KOPT-K1 (cell line): ENCODE results near the gene ITPRIPL2.

Experiments used
- H3K27ac ChIP-seq: fragments of 200-600 bp; sonication (generic); 2 replicates; pipeline ENCODE4 v1.5.1; 2016; ENCODE audit warnings: antibody characterized with exemption, mild to moderate bottlenecking, low read depth, low read length; ENCODE audit not compliant: poor library complexity, severe bottlenecking
- H3K36me3 ChIP-seq: fragments of 200-600 bp; sonication (generic); 2 replicates; pipeline ENCODE4 v1.5.1; 2017; ENCODE audit warnings: antibody characterized with exemption, mild to moderate bottlenecking, low read length, moderate library complexity; ENCODE audit not compliant: insufficient read depth
- H3K9me3 ChIP-seq: fragments of 200-600 bp; sonication (generic); 2 replicates; pipeline ENCODE4 v1.5.1; 2017; ENCODE audit warnings: antibody characterized with exemption, low read length, mild to moderate bottlenecking; ENCODE audit not compliant: insufficient read depth, poor library complexity, severe bottlenecking

The ITPRIPL2 gene

DNA sequence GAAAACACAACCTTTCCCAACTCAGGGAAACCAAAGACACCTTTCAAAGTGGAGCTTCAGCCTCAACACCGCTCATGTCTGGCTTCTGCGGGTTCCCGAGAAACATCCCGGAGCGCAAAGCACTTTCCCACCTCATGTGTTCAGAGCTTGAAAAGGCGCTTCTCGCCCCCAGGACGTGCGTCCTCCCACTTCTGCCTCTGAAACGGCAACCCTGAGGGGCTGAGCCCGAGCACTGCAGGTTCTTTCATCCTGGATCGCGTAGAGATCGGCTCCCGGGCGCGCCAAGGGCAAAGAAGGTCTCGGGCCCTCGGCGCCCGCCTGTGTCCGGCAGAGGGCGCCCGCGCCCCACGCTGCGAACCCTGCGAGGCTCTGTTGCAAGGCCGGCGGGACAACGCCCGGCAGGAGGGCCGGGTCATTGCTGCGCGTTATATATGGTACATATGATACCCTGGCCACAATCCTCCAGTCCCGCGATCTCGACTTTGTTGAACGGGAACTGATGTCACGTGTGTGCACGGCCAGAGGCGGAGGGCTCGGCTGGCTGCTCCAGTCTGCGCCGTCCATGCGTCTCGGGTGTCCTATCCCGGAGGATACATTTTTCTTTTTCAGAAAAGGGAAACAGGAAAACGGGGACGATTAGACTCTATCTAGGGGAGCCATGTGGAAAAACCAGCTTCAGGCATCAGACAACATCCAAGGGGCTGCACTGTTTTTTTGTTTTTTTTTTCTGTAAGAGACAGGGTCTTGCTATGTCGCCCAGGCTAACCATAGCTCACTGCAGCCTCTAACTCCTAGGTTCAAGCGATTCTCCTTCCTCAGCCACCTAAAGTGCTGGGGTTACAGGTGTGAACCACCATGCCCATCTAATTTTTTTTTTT is 27.2 kb upstream of the ITPRIPL2 start:
- Histone ChIP-seq H3K9me3 (no peaks in the 10 kb centered on the region), H3K36me3 (peaks cover 6% of the 10 kb centered on the region; the same call in 1 of the 2 replicates), H3K27ac (no peak overlapping the region)

DNA sequence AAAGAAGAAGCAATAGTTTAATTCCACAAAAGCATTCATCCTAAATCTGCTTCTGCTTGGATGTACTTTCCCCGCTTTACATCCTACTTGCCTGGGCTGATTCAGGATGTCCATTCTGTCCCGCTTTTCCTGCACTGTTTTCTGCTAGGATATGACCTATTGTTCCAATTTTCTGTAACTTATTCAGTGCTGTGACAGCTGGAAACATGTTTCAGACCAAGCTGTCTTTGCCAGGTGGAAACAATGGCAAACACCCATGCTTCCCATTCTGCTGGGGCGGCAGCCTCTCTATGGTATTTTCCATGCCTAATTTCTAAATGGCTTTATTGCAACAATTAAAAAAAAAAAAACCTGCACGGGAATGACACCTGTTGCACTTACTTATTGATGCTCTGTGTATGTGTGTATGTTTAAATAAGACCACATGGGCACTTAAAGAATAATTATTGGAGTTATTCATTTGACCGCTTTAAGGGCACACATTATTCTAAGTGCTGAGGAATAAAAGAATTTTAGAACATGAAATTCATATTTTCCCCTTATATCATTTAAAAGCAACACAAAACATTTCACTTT is 25.3 kb upstream of the ITPRIPL2 start:
- Histone ChIP-seq H3K9me3 (no peaks in the 10 kb centered on the region), H3K27ac (no peak overlapping the region), H3K36me3 (no peaks in the 10 kb centered on the region)

DNA sequence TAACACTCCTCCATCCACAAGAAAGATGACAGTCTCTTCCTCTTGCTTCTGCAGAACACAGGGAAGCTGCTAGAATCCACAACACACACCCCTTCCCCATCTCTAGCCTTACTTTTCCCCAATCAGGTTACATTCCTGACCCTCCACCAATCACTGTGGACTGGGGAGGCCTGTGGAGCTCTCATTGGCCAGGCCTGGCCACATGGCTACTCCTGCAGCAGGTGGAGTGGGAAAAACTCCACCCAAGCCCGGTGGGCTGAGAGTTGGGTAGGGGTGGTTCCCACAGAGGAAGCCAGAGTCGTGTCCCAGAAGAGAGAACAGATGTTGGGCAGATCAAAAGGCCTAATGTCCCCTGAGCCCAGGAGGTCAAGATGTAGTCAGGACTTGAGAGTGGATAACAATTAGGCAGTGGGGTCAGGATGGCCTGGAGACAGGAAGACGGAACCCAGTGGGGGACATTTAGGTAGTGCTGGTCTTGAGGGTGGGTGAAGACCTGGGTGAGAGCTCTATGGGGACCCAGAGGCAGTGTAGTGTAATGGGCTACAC is 24.3 kb upstream of the ITPRIPL2 start:
- no peaks in the 10 kb centered on the region for H3K9me3 ChIP-seq
- no peak overlapping the region for H3K27ac ChIP-seq
- no peaks in the 10 kb centered on the region for H3K36me3 ChIP-seq

DNA sequence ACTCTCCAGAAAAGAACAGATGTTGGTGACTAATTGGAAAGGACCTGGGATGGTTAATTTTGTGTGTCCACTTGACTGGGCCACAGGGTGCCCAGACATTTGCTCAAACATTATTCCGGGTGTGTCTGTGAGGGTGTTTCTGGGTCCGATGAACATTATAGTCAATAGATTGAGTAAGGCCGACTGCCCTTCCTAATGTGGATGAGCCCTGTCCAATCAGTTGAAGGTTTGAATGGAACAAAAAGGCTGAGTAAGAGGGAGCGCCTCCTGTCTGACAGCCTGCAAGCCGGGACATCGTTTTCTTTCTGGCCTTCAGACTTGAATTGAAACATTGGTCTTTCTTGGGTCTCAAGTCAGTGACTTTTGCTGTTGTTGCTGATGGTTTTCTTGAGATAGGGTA is 22.8 kb upstream of the ITPRIPL2 start:
- H3K9me3 ChIP-seq, result no peaks in the 10 kb centered on the region
- no peak overlapping the region for H3K27ac ChIP-seq
- no peaks in the 10 kb centered on the region for H3K36me3 ChIP-seq

DNA sequence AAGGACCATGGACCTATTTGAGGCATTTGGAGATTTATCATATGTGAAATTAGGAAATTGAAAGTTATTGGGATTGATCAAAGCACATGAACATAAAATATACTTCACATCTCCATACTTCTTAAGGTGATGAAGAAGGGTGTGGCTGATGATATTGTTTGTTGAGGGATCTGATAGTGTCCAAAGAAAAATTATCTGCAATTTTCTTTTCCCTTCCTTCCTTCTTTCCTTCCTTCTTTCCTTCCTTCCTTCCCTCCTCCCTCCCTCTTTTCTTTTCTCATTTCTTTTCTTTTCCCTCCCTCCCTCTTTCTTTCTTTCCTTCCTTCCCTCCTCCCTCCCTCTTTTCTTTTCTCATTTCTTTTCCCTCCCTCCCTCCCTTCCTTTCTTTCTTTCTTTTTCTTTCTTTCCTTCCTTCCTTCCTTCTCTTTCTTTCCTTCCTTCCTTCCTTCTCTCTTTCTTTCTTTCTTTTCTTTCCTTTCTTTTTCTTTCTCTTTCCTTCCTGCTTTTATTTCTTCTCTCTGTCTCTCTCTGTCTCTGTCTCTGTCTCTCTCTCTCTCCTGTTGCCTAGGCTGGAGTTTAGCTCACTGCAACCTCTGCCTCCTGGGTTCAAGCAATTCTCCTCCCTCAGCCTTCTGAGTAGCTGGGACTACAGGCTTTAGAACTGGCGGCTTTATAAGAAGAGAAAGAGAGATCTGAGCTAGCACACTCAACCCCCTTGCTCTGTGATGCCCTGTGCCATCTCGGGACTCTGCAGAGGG is 20.9 kb upstream of the ITPRIPL2 start:
- Histone ChIP-seq H3K27ac (no peak overlapping the region), H3K36me3 (no peaks in the 10 kb centered on the region), H3K9me3 (peaks cover 2% of the 10 kb centered on the region)

DNA sequence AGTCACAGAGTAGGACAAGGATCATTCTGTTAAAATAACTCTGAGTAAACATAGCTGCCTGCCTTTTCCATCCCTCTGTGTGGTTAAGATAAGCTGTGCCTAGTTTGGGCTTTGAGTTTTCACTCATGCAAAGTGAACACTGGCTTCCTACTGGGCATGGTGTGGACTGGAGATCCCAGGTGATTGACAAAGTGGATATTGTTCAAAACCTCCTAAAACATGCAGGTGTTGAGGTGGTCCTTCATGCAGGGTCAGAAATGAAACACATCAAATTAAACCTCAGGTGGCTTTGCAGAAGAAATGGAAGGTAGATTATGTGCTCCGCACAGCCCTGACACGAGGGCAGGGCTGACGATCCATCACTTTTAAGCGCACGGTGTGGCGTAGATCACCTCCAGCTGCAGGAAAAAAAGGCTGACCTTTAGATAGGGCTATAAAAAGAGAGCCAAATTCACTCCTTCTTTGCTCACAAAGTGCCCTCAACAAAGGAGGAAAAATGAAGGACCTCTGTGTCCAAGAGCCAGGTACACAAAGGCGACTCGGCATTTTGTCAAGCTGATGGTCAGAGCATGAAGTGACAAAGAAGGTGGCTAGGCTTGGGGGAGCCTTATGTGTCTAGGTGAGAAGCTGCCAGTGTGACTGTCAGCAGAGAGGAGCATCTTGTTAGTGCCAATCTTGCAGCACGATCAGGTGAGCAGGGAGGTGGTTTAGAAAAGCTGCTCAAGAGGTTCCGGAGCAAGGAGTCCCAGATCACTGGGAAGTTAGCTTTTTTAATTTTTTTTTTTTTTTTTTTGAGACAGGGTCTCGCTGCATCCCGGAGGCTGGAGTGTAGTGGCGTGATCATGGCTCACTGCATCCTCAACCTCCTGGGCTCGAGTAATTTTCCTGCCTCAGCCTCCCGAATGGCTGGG is 19.9 kb upstream of the ITPRIPL2 start:
- no peak overlapping the region for H3K27ac ChIP-seq
- H3K36me3 ChIP-seq, result no peaks in the 10 kb centered on the region
- H3K9me3 ChIP-seq, result peaks cover 9% of the 10 kb centered on the region

DNA sequence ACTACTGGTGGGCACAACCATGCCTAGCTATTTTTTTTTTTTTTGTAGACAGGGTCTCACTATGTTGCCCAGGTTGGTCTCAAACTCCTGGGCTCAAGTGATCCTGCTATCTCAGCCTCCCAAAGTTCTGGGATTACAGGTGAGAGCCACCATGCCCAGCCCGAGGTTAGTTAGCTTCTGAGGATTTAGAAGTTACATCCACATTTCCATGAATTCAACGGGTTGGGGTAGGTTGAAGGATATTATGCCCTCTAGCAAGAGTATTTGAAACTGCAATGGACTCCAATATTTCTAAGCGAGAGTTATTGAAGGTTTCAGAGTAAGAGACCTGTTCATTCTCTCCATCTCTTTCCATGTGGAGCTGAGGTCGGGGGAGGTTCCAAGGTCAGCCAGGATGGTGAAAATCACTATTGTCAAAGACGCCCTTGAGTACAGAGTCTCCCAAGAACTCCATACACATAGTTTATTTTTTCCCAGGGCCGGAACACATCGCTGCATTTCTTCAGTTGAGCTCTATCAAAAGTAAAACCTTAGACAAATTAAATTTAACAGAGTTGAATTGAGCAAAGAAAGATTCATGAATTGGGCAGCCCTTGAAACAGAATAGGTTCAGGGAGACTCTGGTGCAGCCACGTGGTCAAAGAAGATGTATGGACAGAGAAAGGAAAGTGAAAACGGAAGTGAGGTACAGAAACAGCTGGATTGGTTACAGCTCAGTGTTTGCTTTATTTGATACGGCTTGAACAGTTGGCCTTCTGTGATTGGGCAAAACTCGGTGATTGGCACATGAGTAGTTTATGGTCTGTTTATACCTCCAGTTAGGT is 19.0 kb upstream of the ITPRIPL2 start:
- H3K27ac ChIP-seq, result no peak overlapping the region

DNA sequence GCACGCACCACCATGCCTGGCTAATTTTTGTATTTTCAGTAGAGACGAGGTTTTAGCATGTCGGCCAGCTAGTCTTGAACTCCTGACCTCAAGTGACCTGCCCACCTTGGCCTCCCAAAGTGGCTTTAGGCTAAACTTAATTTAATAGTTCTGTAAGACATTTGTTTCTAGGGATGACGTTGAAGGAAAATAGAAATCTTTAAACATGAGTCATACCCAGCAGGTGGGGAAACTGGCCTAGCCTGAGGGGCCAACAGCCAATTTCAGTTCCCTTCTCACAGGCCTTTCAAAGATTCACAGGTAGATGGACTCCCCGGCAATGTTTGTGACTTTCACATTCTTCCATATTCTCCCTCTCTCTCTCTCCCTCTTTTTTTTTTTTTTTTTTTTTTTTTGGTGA is 18.1 kb upstream of the ITPRIPL2 start:
- Histone ChIP-seq H3K36me3 (no peaks in the 10 kb centered on the region), H3K27ac (no peak overlapping the region), H3K9me3 (peaks cover 9% of the 10 kb centered on the region)

More for the DNA sequence above, 19.0 kb upstream of the ITPRIPL2 start:
- no peaks in the 10 kb centered on the region for H3K36me3 ChIP-seq
- peaks cover 9% of the 10 kb centered on the region for H3K9me3 ChIP-seq

DNA sequence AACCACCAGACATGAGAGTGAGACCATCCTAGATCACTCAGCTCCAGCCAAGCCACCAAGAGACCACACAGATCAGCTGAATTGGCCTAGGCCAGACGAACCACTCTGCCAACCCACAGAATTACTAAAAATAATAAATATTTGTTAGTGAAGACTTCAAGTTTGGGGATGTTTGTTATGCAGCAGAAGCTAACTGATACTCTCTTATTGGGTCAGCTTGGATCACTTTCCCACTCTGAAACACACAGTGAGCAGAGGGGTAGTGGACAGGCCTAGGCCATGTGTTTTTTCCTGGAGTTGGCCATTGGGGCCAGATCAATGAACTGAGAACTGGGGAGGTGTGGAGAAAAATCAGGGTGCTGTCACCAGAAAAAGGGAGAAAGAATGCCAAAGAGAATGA is 15.6 kb upstream of the ITPRIPL2 start:
- H3K27ac ChIP-seq, result no peak overlapping the region
- no peaks in the 10 kb centered on the region for H3K36me3 ChIP-seq
- peaks cover 9% of the 10 kb centered on the region for H3K9me3 ChIP-seq

DNA sequence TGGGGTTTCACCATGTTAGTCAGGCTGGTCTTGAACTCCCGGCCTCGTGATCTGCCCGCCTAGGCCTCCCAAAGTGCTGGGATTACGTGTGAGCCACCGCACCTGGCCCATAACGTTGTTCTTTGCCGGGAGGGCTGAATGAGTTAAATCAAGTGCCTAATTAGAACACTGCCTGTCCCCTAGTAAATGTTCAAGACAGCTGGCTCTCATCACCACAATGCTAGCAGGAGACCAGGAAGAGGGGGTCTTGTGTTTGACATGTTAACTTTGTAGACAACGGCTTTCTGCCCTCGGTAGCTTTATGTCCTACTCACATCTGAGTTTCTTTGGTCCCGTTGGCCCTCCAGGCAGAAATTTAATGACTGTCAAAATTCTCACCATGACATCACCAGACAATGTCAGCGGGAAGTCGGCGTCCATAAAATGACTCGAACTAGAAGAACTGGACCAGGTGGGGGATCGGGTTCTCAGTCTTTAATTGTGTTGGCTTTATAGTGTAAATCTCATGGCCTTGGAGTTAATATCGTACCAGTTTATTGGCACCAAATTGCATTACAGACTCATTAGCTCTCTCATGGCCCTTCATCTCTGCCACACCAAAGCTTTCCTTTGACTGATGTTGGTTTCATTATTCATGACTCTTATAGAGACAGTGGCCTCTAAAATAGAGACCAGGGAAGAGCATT is 11.4 kb upstream of the ITPRIPL2 start:
- Histone ChIP-seq H3K36me3 (no peaks in the 10 kb centered on the region), H3K9me3 (peaks cover 9% of the 10 kb centered on the region), H3K27ac (no peak overlapping the region)

DNA sequence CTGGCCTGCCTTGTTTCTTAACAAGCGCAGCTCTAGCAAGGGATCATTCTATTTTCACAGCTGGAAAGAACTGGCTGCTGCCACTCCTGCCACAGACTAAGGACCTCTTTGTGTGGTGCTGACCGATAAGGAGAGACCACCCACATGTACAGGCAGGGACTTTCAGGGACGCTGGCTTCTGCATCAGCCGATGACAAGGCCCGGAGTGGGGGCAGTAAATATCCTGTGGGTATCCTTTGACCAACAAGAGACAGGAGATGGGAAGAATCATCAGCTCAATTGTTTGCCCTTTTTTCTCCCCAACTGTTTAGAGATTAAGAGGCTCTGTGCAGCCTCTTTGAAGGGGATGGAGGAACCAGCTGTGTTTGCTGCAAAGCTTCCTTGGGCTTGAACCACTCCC is 9.2 kb upstream of the ITPRIPL2 start:
- Histone ChIP-seq H3K27ac (no peak overlapping the region), H3K36me3 (no peaks in the 10 kb centered on the region), H3K9me3 (no peaks in the 10 kb centered on the region)

DNA sequence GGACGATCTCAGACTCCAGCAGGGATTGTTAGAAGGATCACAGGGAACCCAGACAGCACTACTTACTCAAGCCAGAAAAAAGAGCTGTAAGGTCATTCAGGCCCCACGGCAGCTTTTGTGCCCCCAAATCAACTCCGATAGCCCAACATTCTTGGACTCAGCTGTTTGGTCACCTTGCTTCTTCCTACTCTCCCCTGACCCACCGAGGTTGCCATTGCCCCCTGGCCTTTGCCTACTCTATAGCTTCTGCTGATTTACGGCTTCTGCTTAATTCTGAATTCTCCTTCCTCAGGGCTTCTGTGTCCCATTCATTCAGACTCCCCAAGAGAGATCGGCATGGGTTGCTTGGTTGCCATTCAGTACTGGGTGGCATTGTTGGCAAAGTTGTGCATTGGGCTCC is 8.6 kb upstream of the ITPRIPL2 start:
- no peaks in the 10 kb centered on the region for H3K36me3 ChIP-seq
- no peaks in the 10 kb centered on the region for H3K9me3 ChIP-seq
- no peak overlapping the region for H3K27ac ChIP-seq

DNA sequence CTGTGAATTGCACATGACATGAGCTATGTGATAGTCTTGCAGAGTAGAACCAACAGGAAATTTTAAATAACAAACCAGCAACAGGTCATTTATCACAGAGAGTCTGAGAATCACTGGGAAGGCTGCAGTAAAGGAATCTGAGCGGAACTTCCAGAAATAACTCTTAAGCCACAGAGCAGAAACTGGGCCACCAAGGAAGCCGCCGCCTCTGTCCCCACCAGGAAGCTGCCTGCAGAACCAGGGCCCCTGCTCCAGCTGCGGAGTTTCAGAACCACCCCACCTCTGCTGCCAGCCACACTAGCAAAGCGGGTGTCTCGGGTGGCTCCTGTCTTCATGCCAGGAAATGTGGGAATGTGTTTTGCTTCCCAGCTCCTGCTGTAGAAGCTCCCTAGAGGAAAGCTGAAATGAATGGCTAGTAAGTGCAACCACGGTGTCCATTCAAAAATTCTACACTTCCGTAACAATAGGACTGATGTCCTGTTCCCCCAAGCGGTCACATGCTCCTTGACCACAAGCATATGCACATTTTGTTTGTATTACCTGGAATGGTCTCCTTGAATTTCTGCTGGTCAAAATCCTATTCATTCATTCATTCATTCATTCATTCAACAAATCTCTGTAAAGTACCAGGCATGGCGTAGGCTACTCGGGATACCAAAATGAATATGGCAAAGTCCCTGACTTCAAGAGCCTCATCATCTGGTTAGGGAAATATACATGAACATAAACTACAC is 7.7 kb upstream of the ITPRIPL2 start:
- Histone ChIP-seq H3K9me3 (no peaks in the 10 kb centered on the region), H3K36me3 (no peaks in the 10 kb centered on the region), H3K27ac (no peak overlapping the region)
